Keratinocyte (primary cell): ENCODE measurements around the gene KRT79.

Experiments
- CTCF ChIP-seq, 3 experiments: IDR thresholded peaks in 1 of 3; conservative IDR thresholded peaks in 1 of 3; optimal IDR thresholded peaks in 1 of 3; 2 replicates in 2 of 3; 3 replicates in 1 of 3; pipeline versions ENCODE3 to v1.5.1; 2011; ENCODE audit warnings: low read length in 3 of 3, mild to moderate bottlenecking in 3 of 3, moderate library complexity in 2 of 3, control low read depth in 1 of 3, inconsistent platforms in 1 of 3; ENCODE audit not compliant: insufficient read depth in 2 of 3; ENCODE audit errors: extremely low read depth in 1 of 3
- EZH2 ChIP-seq: IDR thresholded peaks from one replicate; pipeline ENCODE4 v1.6.1; 2012; ENCODE audit warnings: inconsistent platforms, mild to moderate bottlenecking, low read length, moderate library complexity

- TF ChIP-seq CTCF (optimal IDR thresholded peaks at IDR 0.05 in 1 of 3, IDR thresholded peaks at IDR 0.05 in 1 of 3, conservative IDR thresholded peaks at IDR 0.05 in 1 of 3; ENCODE audit: extremely low read depth in 1 of 3, insufficient read depth in 2 of 3, low read length in 3 of 3) (no peak), EZH2 (no peak)
Measured at GRCh38 chr12:52815676-52816588, 18.2 kb downstream of the KRT79 start.
